HG03432 (cell line): ENCODE measurements around the gene SENP3.

Source experiments
- ATAC-seq: cut with Tn5 transposase; IDR thresholded peaks from one replicate; pipeline ENCODE4 v1.9.1; 2021; ENCODE audit warnings: mild to moderate bottlenecking, moderate library complexity; ENCODE audit not compliant: unreplicated experiment

Gene SENP3

GRCh38 chr17:7575481-7575883 is 13.8 kb downstream of the SENP3 start:
- no peak for ATAC-seq

GRCh38 chr17:7575959-7576358 is 14.2 kb downstream of the SENP3 start:
- ATAC-seq, result no peak

DNA sequence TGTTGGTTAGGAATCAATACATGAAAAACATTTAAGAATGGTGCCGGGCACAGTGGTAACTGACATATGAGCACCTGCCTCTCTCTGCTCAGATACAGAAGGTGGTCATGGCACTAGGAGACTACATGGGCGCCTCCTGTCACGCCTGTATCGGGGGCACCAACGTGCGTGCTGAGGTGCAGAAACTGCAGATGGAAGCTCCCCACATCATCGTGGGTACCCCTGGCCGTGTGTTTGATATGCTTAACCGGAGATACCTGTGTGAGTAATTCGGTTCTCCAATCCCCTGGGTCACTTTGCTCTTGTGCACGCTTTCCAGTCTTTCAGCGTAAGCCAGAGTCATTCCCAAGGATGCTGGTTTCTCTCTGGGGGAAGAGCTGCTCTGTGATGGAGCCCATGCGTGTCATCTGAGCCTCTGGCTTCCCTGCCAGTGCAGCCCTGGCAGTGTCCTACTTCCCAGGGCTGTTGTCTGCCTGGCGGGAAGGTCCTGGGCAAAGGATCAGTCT is 14.8 kb downstream of the SENP3 start:
- no peak for ATAC-seq

DNA sequence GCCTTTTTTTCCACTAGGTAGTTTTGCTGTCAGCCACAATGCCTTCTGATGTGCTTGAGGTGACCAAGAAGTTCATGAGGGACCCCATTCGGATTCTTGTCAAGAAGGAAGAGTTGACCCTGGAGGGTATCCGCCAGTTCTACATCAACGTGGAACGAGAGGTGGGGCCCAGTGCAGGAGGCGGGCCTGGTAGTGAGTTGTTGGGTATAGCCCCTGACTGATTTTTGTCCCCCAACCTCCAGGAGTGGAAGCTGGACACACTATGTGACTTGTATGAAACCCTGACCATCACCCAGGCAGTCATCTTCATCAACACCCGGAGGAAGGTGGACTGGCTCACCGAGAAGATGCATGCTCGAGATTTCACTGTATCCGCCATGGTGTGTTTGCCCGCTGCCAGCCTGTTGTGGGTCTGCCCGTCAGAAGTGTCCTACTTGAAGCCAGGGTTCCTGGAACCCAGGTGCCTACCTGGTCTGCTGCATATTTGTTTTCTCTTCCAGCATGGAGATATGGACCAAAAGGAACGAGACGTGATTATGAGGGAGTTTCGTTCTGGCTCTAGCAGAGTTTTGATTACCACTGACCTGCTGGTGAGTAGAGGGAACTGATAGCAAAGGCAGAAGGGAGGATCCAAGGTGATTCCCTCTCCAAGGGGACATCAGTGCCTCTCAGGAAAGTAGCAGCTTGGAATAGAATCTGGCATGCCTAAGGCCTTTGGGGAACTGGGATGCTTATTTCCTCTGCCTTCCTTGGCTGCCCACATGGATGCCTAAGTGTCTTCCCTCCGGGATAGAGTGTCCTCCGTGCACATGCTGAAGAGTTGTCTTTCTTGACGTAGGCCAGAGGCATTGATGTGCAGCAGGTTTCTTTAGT is 15.8 kb downstream of the SENP3 start:
- no peak for ATAC-seq

- ATAC-seq, result peak; percentile 41
These were observed 17.5 kb downstream of the SENP3 start, which contains the start of gene CD68 for GRCh38 chr17:7579001-7579833. Gene CD68 (plus strand): TSS chr17:7579638. CDS start chr17:7579678, 40 bp downstream.

DNA sequence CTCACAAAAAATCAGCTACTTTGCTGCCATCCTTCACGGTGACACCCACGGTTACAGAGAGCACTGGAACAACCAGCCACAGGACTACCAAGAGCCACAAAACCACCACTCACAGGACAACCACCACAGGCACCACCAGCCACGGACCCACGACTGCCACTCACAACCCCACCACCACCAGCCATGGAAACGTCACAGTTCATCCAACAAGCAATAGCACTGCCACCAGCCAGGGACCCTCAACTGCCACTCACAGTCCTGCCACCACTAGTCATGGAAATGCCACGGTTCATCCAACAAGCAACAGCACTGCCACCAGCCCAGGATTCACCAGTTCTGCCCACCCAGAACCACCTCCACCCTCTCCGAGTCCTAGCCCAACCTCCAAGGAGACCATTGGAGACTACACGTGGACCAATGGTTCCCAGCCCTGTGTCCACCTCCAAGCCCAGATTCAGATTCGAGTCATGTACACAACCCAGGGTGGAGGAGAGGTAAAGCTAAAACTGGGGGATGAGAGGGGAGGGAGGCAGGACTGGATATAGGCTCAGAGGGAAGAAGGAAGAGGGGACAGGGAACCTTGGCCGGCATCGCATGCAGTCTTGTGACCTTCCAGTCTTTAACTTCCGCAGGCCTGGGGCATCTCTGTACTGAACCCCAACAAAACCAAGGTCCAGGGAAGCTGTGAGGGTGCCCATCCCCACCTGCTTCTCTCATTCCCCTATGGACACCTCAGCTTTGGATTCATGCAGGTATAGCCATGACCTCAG is 18.3 kb downstream of the SENP3 start:
- peak; percentile 1 for ATAC-seq

DNA sequence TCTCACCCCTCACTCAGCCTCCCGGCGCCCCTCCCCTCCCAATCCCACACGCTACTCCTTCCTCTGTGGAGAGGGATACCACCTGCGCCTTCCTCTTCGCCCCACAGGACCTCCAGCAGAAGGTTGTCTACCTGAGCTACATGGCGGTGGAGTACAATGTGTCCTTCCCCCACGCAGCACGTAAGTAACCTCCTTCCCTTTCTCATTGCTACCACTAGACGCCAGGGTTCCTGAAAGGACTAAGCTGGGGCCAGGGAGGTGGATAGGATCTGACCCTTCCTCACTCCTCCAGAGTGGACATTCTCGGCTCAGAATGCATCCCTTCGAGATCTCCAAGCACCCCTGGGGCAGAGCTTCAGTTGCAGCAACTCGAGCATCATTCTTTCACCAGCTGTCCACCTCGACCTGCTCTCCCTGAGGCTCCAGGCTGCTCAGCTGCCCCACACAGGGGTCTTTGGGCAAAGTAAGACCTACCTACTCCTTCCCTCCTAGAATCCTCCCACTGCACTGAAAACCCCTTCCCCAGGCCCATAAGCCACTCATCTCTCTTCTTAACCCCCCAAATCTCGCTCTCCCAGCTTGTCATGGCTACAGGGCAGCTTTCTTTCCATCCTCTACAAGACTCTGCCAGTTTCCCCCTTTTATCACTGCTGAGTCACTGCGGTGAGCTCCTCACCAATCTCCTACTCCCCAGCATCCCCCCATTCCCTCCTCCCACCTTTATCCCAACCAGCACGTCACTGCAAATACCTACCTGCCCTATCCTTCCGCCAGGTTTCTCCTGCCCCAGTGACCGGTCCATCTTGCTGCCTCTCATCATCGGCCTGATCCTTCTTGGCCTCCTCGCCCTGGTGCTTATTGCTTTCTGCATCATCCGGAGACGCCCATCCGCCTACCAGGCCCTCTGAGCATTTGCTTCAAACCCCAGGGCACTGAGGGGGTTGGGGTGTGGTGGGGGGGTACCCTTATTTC is 19.2 kb downstream of the SENP3 start:
- ATAC-seq, result no peak

DNA sequence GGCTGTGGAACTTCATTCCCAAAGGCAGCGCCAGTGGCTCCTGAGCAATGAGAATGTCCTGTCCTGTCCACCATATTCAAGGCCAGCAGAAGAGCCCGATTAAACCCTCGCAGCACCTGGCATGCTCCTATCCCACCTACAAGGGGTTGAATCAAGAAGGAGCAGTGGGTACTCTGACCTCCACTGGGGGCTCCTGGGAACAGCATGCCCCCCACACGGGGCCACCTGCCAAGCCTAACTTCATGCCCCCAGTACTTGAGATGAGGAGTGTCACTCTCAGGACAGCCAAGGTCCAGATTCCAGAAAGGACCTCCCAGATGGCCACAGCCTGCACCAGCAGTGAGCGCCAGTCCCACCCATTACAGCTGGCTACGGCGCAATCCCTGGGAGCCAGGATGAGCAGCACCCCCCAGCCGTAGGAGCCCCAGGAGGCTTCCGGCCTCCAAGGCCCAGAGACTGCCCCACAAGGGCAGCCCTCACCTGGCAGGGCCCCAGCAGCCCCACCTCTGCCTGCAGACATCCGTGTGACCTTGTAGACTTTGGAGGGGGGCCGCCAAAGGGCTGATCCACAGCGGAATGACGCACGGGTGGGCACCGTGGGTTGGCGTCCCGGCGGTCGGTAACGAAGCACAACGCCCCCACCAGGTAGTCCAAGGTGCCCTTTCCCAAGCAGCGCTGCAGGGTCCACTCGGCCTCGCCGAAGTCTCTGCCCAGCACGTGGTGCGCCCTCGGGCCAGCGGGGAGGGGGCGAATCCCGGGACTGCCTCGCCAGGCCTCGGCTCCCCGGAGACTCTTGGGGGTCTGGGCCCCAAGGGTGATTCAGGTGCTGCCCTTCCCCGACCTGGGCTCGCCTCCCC is 20.9 kb downstream of the SENP3 start:
- no peak for ATAC-seq

GRCh38 chr17:7583253-7584109 is 21.8 kb downstream of the SENP3 start, which contains the start of gene MPDU1:
Gene MPDU1 (plus strand): TSS chr17:7583852. CDS start chr17:7583863, 11 bp downstream.
- ATAC-seq, result peak; percentile 69

DNA sequence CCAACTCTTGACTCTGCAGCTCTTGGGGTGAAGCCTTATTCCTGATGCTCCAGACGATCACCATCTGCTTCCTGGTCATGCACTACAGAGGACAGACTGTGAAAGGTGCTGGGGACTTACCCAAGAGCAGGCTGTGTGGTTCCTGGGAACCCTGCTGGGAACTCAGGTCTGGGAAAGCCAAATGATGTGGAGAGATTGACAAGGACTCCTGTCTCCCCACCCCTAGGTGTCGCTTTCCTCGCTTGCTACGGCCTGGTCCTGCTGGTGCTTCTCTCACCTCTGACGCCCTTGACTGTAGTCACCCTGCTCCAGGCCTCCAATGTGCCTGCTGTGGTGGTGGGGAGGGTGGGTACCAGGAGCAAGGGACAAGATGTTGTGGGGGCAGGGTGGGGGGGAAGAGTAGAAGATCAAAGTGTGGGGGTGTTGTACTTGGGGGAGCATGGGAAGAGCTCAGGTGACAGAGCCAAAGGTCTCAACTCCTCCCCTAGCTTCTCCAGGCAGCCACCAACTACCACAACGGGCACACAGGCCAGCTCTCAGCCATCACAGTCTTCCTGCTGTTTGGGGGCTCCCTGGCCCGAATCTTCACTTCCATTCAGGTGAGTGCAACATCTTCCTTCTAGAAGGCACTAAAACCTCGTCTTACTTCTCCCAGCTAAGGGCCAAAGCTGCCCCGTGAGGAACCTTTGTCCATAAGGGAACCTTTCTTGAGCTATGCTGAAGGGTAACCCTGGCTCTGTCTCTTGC is 25.1 kb downstream of the SENP3 start:
- no peak for ATAC-seq

GRCh38 chr17:7587420-7588151 is 25.9 kb downstream of the SENP3 start:
- ATAC-seq, result no peak

- no peak for ATAC-seq
These were observed 27.0 kb downstream of the SENP3 start for GRCh38 chr17:7588553-7589203.

DNA sequence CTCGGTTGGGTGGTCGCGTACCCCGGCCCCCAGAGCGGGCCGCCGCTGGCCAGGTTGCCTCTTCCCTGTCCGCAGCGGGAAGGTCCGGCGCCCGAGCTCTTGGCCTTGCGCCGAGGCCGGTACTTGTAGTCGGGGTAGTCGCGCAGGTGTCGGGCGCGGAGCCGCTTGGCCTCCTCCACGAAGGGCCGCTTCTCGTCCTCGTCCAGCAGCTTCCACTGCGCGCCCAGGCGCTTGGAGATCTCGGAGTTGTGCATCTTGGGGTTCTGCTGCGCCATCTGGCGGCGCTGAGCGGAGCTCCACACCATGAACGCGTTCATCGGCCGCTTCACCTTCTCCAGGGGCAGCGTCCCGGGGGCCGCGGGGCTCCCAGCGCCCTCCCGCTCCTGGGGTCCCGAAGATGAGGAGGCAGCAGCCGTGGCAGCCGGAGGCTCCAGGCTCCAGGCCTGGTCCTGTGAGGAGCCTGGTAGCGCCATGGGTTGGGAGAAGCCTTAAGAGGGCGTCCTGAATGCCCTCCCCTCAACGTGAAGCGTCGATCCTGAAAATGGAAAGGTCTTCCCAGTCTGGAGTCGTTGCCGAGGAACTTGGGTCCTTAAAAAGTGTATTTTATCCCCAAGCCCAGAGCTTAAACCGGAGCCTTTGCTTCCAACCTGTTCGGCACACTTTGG is 27.6 kb downstream of the SENP3 start:
- no peak for ATAC-seq

- ATAC-seq, result no peak
These were observed 28.4 kb downstream of the SENP3 start, which contains the start of gene SOX15 for GRCh38 chr17:7589891-7590691. Gene SOX15 (minus strand): TSS chr17:7590094. CDS start chr17:7589676, 418 bp downstream.
